Measurements from ENCODE around the gene LIAS. TPM values are rescaled to one million over a fixed set of nuclear protein-coding genes. Genes with fewer than 3 reads are reported as not detected.

LIAS gene
- total and polyA plus RNA-seq, 8 donors, result 5.9 to 18.1 (median 10.1) TPM

DNA sequence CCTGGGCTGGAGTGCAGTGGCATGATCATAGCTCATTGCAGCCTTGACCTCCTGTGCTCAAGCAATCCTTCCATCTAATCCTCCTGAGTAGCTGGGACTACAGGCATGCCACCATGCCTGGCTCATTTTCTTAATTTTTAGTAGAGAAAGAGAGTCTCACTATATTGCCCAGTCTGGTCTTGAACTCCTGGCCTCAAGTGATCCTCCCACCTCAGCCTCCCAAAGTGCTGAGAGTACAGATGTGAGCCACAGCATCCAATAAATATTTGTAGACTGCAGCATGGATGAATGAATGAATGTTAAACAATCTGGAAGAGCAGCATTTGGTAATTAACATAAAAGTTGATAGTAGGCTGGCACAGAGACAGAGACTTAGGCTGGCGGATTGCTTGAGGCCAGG lies 32.1 kb upstream of the LIAS start:
- TF ChIP-seq, protein P1, sequence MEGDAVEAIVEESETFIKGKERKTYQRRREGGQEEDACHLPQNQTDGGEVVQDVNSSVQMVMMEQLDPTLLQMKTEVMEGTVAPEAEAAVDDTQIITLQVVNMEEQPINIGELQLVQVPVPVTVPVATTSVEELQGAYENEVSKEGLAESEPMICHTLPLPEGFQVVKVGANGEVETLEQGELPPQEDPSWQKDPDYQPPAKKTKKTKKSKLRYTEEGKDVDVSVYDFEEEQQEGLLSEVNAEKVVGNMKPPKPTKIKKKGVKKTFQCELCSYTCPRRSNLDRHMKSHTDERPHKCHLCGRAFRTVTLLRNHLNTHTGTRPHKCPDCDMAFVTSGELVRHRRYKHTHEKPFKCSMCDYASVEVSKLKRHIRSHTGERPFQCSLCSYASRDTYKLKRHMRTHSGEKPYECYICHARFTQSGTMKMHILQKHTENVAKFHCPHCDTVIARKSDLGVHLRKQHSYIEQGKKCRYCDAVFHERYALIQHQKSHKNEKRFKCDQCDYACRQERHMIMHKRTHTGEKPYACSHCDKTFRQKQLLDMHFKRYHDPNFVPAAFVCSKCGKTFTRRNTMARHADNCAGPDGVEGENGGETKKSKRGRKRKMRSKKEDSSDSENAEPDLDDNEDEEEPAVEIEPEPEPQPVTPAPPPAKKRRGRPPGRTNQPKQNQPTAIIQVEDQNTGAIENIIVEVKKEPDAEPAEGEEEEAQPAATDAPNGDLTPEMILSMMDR (IDR thresholded peaks at IDR 0.05), result no peak
- Histone ChIP-seq H3K9me3 (no peaks in the 10 kb centered on the region), H3K27ac (no peak overlapping the region), H3K36me3 (no peaks in the 10 kb centered on the region), H3K4me3 (no peak overlapping the region), H3K4me1 (peaks cover 0 to 12% (median 0%) of the 10 kb centered on the region in 3 donors), H3K27me3 (no peaks in the 10 kb centered on the region)
- FAIRE-seq (no peak), DNase-seq (no peak), ATAC-seq (no peak)
- intact Hi-C loops (cut with DNase I), result no loop called here
- 83 to 100% methylated on average over 1 of the region's 1 CpG for WGBS, 2 donors

DNA sequence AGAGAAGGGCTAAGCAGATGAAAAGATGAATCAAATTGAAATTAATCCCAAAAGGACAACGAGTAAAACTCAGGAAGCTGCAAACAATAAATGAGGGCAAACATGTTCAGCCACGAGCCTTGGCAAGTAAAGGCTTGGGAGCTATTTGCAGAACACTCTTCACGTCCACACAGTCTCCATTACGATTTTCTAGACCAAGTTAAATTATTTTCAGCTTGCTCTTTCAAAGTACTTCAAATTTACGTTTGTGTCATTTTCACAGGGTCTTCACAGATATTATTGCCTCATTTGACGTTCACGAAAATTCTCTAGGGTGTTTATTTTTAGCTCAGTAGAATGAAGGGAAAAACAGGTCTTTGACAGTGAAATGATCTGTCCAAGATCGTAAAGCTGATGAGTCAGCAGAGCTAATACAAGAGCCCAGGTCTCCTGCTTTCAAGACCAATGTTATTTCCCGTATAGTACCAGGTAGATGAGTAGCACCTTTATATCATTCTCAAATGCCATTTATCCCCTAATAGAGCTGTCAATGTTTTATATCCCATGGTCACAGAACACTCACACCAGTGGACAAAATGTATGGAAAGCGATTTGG lies 31.2 kb upstream of the LIAS start:
- no peaks in the 10 kb centered on the region for H3K36me3 ChIP-seq
- no peaks in the 10 kb centered on the region for H3K27me3 ChIP-seq
- peak overlapping the region in 2 of 4 donors; percentile 25 to 59 for H3K27ac ChIP-seq
- TF ChIP-seq, protein P1 (IDR thresholded peaks at IDR 0.05), result no peak
- H3K4me1 ChIP-seq, result peaks cover 0 to 12% (median 0%) of the 10 kb centered on the region in 3 donors
- intact Hi-C loops (cut with DNase I), result no loop called here
- peak overlapping the region in 1 of 4 donors; percentile 17 for H3K4me3 ChIP-seq
- no peaks in the 10 kb centered on the region for H3K9me3 ChIP-seq
- ATAC-seq, result peak; percentile 55 to 80 (median 75)
- no peak for DNase-seq
- no peak for FAIRE-seq
- WGBS, 2 donors, result 35 to 39% methylated on average over 10 of the region's 10 CpGs

DNA sequence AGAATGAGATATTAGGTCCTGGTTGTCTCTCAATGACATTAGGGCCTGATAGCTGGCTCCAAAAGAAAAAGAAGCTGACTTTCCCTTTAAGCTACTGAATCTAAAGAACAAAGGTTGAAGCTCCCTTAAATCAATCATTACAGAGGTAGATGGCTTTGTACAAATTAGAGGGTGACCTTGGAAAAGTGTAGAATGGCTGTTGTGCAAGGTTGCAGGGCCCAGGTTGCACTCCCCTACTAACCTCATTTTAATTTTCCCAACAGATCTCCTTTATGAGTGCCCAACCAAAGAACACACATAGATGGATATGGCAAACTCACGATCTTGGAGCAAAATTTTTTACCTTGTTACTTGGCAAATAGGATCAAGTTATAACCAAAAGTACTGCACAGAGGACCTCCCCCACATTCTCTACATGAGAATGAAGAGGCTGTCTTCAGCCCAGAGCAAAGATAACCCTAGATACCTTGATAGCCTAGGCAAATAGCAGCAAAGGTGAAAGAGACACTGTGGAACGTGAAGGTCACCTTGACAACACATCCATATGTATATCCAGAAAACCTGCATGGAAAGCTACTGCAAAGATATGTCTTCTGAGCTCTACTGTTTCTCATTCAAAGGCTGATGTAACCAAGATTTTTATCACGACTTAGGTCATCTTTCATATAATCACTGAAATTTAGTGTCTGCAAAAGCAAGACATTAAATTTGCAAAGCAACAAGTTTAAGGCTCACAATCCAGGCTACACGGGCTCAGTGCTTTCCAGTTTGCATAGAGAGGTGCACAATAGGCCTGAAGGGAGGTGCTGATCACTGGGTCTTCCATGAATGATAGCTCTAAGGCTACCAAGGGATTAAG lies 29.2 kb upstream of the LIAS start:
- no peak for DNase-seq

DNA sequence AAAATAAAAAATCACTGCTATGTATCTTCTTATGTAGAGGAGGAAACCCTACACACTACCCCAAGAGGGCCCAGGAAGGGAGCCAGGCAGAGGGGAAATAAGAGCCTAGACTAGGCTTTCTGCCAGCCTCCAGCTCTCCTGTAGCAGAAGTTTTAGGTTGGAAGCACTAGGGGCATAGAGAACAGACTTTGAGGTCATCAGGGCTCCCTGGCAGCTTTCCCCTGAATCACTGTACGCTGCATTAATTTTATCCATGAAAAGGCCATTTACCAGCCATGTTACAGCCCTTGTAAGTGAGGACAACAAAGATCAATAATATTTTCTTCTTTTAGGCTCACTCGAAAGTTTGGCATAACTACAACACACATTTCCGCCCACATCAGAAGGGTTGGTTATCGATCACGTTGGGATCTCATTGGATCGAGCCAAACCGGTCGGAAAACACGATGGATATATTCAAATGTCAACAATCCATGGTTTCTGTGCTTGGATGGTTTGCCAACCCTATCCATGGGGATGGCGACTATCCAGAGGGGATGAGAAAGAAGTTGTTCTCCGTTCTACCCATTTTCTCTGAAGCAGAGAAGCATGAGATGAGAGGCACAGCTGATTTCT lies 24.9 kb upstream of the LIAS start:
- ATAC-seq (no peak), DNase-seq (no peak), FAIRE-seq (no peak)
- Histone ChIP-seq H3K4me3 (no peak overlapping the region), H3K27me3 (no peaks in the 10 kb centered on the region), H3K27ac (no peak overlapping the region), H3K4me1 (no peaks in the 10 kb centered on the region), H3K9me3 (no peaks in the 10 kb centered on the region), H3K36me3 (no peaks in the 10 kb centered on the region)
- 80 to 88% methylated on average over 11 of the region's 11 CpGs for WGBS, 2 donors
- intact Hi-C loops (cut with DNase I), result no loop called here
- TF ChIP-seq, protein P1 (IDR thresholded peaks at IDR 0.05), result no peak

More for the DNA sequence above, 29.2 kb upstream of the LIAS start:
- Histone ChIP-seq H3K27me3 (no peaks in the 10 kb centered on the region), H3K27ac (no peak overlapping the region), H3K4me3 (no peak overlapping the region), H3K9me3 (no peaks in the 10 kb centered on the region), H3K4me1 (peaks cover 0 to 12% (median 0%) of the 10 kb centered on the region in 3 donors), H3K36me3 (no peaks in the 10 kb centered on the region)
- FAIRE-seq (no peak), ATAC-seq (peak in 1 of 4 donors; percentile 16)
- 55 to 57% methylated on average over 4 of the region's 4 CpGs for WGBS, 2 donors
- TF ChIP-seq, protein P1 (IDR thresholded peaks at IDR 0.05), result no peak
- intact Hi-C loops (cut with DNase I), result no loop called here

All from pancreas (tissue), 10 donors.